Measurements from ENCODE around the gene SORCS2. TPM values are rescaled to one million over a fixed set of nuclear protein-coding genes. Genes with fewer than 3 reads are reported as not detected.

Gene SORCS2
- polyA plus RNA-seq, 3 donors, result 0.46 to 0.55 TPM; not detected in 1

DNA sequence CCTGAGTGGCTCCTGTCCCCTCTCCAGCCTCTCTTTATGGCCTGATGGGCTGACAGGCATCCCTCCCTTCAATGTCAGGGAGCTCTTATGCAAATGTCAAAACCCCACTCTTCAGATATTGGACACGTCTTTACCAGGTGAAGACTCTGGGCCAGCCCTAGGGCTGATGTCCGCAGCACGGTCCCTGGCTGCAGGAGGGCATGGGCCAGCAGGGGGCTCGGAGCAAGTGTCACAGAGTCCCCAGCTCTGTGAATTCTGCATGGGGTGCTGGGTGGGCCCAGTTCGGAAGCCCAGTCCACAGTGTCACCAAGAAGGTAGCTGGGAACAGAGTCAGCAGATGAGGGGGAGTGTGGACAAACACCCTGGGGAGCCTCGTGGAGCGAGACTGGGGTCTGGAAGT is 282.0 kb downstream of the SORCS2 start:
- Histone ChIP-seq H3K4me3 (replicated peaks in 1 of 3; ENCODE audit: low read depth in 2 of 3, low read length in 3 of 3) (no peak overlapping the region), H3K79me2 (ENCODE audit: insufficient read depth, low read length) (no peaks in the 10 kb centered on the region), H3K27ac (ENCODE audit: low read depth in 1 of 2, low read length in 2 of 2) (no peak overlapping the region), H4K20me1 (ENCODE audit: insufficient read depth, low read length) (no peaks in the 10 kb centered on the region), H3K9ac (ENCODE audit: insufficient read depth, low read length, poor library complexity, severe bottlenecking) (no peak overlapping the region), H3K27me3 (ENCODE audit: control insufficient read depth in 2 of 2, insufficient read depth in 2 of 2, low read length in 2 of 2) (no peaks in the 10 kb centered on the region), H3K36me3 (replicated peaks in 1 of 2; ENCODE audit: control insufficient read depth in 1 of 2, insufficient read depth in 2 of 2, low read length in 2 of 2) (no peaks in the 10 kb centered on the region), H3K4me1 (ENCODE audit: control insufficient read depth in 1 of 2, insufficient read depth in 2 of 2, low read length in 2 of 2) (no peaks in the 10 kb centered on the region), H2AFZ (ENCODE audit: insufficient read depth, low read depth, low read length, poor library complexity, severe bottlenecking) (no peak overlapping the region), H3K9me3 (replicated peaks in 1 of 2; ENCODE audit: control insufficient read depth in 1 of 2, insufficient read depth in 1 of 2, low read length in 2 of 2) (no peaks in the 10 kb centered on the region), H3K4me2 (replicated peaks; ENCODE audit: extremely low read depth, low read length, poor library complexity, severe bottlenecking) (no peak overlapping the region)
- TF ChIP-seq, protein P1, sequence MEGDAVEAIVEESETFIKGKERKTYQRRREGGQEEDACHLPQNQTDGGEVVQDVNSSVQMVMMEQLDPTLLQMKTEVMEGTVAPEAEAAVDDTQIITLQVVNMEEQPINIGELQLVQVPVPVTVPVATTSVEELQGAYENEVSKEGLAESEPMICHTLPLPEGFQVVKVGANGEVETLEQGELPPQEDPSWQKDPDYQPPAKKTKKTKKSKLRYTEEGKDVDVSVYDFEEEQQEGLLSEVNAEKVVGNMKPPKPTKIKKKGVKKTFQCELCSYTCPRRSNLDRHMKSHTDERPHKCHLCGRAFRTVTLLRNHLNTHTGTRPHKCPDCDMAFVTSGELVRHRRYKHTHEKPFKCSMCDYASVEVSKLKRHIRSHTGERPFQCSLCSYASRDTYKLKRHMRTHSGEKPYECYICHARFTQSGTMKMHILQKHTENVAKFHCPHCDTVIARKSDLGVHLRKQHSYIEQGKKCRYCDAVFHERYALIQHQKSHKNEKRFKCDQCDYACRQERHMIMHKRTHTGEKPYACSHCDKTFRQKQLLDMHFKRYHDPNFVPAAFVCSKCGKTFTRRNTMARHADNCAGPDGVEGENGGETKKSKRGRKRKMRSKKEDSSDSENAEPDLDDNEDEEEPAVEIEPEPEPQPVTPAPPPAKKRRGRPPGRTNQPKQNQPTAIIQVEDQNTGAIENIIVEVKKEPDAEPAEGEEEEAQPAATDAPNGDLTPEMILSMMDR (IDR thresholded peaks at IDR 0.05), result no peak
- no peak overlapping the region for H3K4me3 Mint-ChIP-seq
- peaks cover 17 to 20% (median 18%) of the 10 kb centered on the region in 3 donors for H3K27me3 Mint-ChIP-seq (ENCODE audit: low read depth in 3 of 3)
- no peaks in the 10 kb centered on the region for H3K4me1 Mint-ChIP-seq
- no peaks in the 10 kb centered on the region for H3K9me3 Mint-ChIP-seq
- peak overlapping the region in 1 of 7 donors; percentile 68 for H3K27ac Mint-ChIP-seq
- no peaks in the 10 kb centered on the region for H3K36me3 Mint-ChIP-seq
- WGBS (ENCODE audit: insufficient coverage), result 74% methylated on average over 5 of the region's 7 CpGs
- no peak for DNase-seq
- intact Hi-C loops (cut with micrococcal nuclease), result no loop called here

DNA sequence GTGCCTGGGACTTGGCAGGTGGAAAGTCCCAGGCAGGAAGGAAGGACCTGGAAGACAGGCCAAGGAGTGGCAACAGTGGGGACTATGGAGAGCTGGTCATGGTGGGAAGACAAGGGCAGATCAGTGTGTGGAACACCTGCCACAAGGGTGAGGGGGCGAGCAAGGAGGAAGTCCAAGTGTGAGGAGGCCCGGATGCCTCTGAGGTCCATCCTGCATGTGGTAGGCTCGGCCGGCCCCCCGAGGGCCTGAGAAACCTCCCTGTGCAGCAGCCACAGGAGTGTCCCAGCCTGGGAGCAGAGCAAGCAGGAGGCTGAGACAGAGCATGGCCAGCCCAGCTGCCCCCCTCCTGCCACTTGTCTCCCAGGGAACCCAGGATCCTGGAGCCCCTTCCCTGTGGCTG is 282.9 kb downstream of the SORCS2 start:
- no peaks in the 10 kb centered on the region for H3K36me3 ChIP-seq (replicated peaks in 1 of 2; ENCODE audit: control insufficient read depth in 1 of 2, insufficient read depth in 2 of 2, low read length in 2 of 2)
- Mint-ChIP-seq H3K27me3 (ENCODE audit: low read depth in 3 of 3) (peaks cover 17 to 20% (median 18%) of the 10 kb centered on the region in 3 donors), H3K4me1 (no peaks in the 10 kb centered on the region), H3K4me3 (no peak overlapping the region), H3K9me3 (no peaks in the 10 kb centered on the region), H3K36me3 (no peaks in the 10 kb centered on the region), H3K27ac (peak overlapping the region in 1 of 7 donors; percentile 56)
- TF ChIP-seq, protein P1 (IDR thresholded peaks at IDR 0.05), result no peak
- 91% methylated on average over 3 of the region's 5 CpGs for whole genome bisulfite sequencing (ENCODE audit: insufficient coverage)
- no peaks in the 10 kb centered on the region for H3K4me1 ChIP-seq (ENCODE audit: control insufficient read depth in 1 of 2, insufficient read depth in 2 of 2, low read length in 2 of 2)
- H2AFZ ChIP-seq (ENCODE audit: insufficient read depth, low read depth, low read length, poor library complexity, severe bottlenecking), result no peak overlapping the region
- intact Hi-C loops (cut with micrococcal nuclease), result no loop called here
- no peak overlapping the region for H3K27ac ChIP-seq (ENCODE audit: low read depth in 1 of 2, low read length in 2 of 2)
- no peak overlapping the region for H3K4me2 ChIP-seq (replicated peaks; ENCODE audit: extremely low read depth, low read length, poor library complexity, severe bottlenecking)
- H3K9ac ChIP-seq (ENCODE audit: insufficient read depth, low read length, poor library complexity, severe bottlenecking), result no peak overlapping the region
- no peaks in the 10 kb centered on the region for H3K79me2 ChIP-seq (ENCODE audit: insufficient read depth, low read length)
- no peaks in the 10 kb centered on the region for H3K9me3 ChIP-seq (replicated peaks in 1 of 2; ENCODE audit: control insufficient read depth in 1 of 2, insufficient read depth in 1 of 2, low read length in 2 of 2)
- no peak overlapping the region for H3K4me3 ChIP-seq (replicated peaks in 1 of 3; ENCODE audit: low read depth in 2 of 3, low read length in 3 of 3)
- H4K20me1 ChIP-seq (ENCODE audit: insufficient read depth, low read length), result no peaks in the 10 kb centered on the region
- no peaks in the 10 kb centered on the region for H3K27me3 ChIP-seq (ENCODE audit: control insufficient read depth in 2 of 2, insufficient read depth in 2 of 2, low read length in 2 of 2)
- no peak for DNase-seq

Measured in CD14-positive monocyte (primary cell).